Endodermal cell (in vitro differentiated cells): ENCODE results near the gene ST3GAL6. TPM values are rescaled to one million over a fixed set of nuclear protein-coding genes. Genes with fewer than 3 reads are reported as not detected.

Experiments
- DNase-seq: peaks from one replicate; pipeline ENCODE4 v3.0.0-alpha.2; 2017
- H3K27ac ChIP-seq: 2 replicates; pipeline ENCODE4 v1.5.1; 2013; ENCODE audit warnings: mild to moderate bottlenecking, low read depth, low read length, moderate library complexity
- H3K27me3 ChIP-seq: 2 replicates; pipeline ENCODE4 v1.6.1; 2013; ENCODE audit warnings: mild to moderate bottlenecking, low read length, moderate library complexity; ENCODE audit not compliant: insufficient read depth, control insufficient read depth, poor library complexity, severe bottlenecking
- H3K36me3 ChIP-seq: 2 replicates; pipeline ENCODE4 v1.7.0; 2013; ENCODE audit warnings: mild to moderate bottlenecking, low read length, moderate library complexity; ENCODE audit not compliant: control insufficient read depth, insufficient read depth
- H3K4me1 ChIP-seq: one replicate; pipeline ENCODE4 v1.7.0; 2013; ENCODE audit warnings: low read length; ENCODE audit not compliant: control insufficient read depth, insufficient read depth
- H3K4me3 ChIP-seq: 2 replicates; pipeline ENCODE4 v1.5.1; 2013; ENCODE audit warnings: mild to moderate bottlenecking, low read length, moderate library complexity
- H3K9ac ChIP-seq: 2 replicates; pipeline ENCODE4 v1.6.1; 2013; ENCODE audit warnings: mild to moderate bottlenecking, low read length, moderate library complexity; ENCODE audit not compliant: poor library complexity, severe bottlenecking; ENCODE audit errors: extremely low read depth
- H3K9me3 ChIP-seq: 2 replicates; pipeline ENCODE4 v1.6.1; 2013; ENCODE audit warnings: mild to moderate bottlenecking, low read length, moderate library complexity; ENCODE audit not compliant: control insufficient read depth
- H3K27ac Mint-ChIP-seq: 2 replicates; pipeline ENCODE4 v1.8.0; 2020; ENCODE audit warnings: mixed read lengths
- H3K27me3 Mint-ChIP-seq: 2 replicates; pipeline ENCODE4 v1.8.0; 2021; ENCODE audit warnings: mild to moderate bottlenecking, mixed read lengths; ENCODE audit not compliant: insufficient read depth
- H3K36me3 Mint-ChIP-seq: 2 replicates; pipeline ENCODE4 v1.8.0; 2020; ENCODE audit warnings: low read depth, mixed read lengths
- H3K4me1 Mint-ChIP-seq: 2 replicates; pipeline ENCODE4 v1.8.0; 2020; ENCODE audit warnings: mixed read lengths
- H3K4me3 Mint-ChIP-seq: 2 replicates; pipeline ENCODE4 v1.8.0; 2020; ENCODE audit warnings: mild to moderate bottlenecking, moderate library complexity, mixed read lengths
- H3K9me3 Mint-ChIP-seq: 2 replicates; pipeline ENCODE4 v1.8.0; 2020; ENCODE audit warnings: mild to moderate bottlenecking, mixed read lengths
- WGBS, 2 experiments: methylation state at CpG; one replicate each; pipeline versions ENCODE4 v1.1.5 to v1.1.7; 2013; ENCODE audit warnings: missing lambda C conversion rate in 2 of 2, mixed read lengths in 1 of 2; ENCODE audit not compliant: insufficient coverage in 1 of 2, insufficient read length in 1 of 2; 5-methylcytosine and 5-hydroxymethylcytosine counted together
- total RNA-seq, 2 donors: library from RNA; stranded (reverse); fragmentation: NEBNext Ultra II Directional in 1 of 2; extraction: Animal tissue kit (Norgen Biotek cat#: 25700) in 1 of 2; gene quantifications; 2 replicates in 1 of 2; 3 replicates in 1 of 2; pipeline ENCODE4 v1.2.1, GENCODE V29; 2021
- TF ChIP-seq, protein P1 (sequence below): fragments of 200-600 bp; sonication (generic); conservative IDR thresholded peaks from 2 replicates; pipeline ENCODE4 v1.5.0; 2021; ENCODE audit warnings: antibody characterized with exemption, mild to moderate bottlenecking

Gene ST3GAL6
- total RNA-seq, 2 donors from 2014 or later = 8.1 to 9.9 TPM

DNA sequence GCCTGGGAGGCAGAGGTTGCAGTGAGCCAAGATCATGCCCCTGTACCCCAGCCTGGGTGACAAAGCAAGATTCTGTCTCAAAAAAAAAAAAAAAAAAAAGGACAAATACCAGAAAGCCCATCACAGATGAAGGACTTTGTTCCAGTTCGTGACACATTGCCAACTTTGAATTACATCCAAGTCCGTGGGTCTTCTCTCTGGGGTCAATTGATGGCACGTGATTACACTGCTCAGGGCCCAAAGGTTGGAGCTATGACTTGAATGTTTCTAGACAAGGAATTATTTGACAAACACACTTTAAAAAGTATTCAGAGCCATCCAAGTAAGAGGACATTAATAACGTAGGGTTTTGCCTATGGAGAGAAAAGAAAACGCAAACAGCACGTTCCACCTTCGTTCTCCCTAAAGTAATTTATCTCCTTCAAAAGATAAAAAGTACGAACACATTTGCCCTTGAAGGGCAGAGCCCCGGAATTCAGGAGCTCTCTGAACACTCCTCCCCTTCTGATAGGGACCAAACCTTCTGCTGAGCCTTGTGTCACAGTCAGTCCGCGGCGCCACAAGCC is 31.3 kb upstream of the ST3GAL6 start:
- Mint-ChIP-seq H3K4me1 (peaks cover 11% of the 10 kb centered on the region), H3K27me3 (peaks cover 59% of the 10 kb centered on the region), H3K9me3 (no peaks in the 10 kb centered on the region), H3K27ac (peak overlapping the region; percentile 72), H3K36me3 (no peaks in the 10 kb centered on the region), H3K4me3 (peak overlapping the region; percentile 66)
- WGBS, 2 experiments = 11 to 36% methylated on average over 4 to 12 of the region's 12 CpGs
- Histone ChIP-seq H3K4me1 (no peaks in the 10 kb centered on the region), H3K27ac (no peak overlapping the region), H3K4me3 (peak overlapping the region; percentile 89), H3K36me3 (no peaks in the 10 kb centered on the region), H3K9me3 (no peaks in the 10 kb centered on the region), H3K27me3 (peaks cover 41% of the 10 kb centered on the region), H3K9ac (no peak overlapping the region)
- no peak for DNase-seq
- TF ChIP-seq, protein P1, sequence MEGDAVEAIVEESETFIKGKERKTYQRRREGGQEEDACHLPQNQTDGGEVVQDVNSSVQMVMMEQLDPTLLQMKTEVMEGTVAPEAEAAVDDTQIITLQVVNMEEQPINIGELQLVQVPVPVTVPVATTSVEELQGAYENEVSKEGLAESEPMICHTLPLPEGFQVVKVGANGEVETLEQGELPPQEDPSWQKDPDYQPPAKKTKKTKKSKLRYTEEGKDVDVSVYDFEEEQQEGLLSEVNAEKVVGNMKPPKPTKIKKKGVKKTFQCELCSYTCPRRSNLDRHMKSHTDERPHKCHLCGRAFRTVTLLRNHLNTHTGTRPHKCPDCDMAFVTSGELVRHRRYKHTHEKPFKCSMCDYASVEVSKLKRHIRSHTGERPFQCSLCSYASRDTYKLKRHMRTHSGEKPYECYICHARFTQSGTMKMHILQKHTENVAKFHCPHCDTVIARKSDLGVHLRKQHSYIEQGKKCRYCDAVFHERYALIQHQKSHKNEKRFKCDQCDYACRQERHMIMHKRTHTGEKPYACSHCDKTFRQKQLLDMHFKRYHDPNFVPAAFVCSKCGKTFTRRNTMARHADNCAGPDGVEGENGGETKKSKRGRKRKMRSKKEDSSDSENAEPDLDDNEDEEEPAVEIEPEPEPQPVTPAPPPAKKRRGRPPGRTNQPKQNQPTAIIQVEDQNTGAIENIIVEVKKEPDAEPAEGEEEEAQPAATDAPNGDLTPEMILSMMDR = no peak

DNA sequence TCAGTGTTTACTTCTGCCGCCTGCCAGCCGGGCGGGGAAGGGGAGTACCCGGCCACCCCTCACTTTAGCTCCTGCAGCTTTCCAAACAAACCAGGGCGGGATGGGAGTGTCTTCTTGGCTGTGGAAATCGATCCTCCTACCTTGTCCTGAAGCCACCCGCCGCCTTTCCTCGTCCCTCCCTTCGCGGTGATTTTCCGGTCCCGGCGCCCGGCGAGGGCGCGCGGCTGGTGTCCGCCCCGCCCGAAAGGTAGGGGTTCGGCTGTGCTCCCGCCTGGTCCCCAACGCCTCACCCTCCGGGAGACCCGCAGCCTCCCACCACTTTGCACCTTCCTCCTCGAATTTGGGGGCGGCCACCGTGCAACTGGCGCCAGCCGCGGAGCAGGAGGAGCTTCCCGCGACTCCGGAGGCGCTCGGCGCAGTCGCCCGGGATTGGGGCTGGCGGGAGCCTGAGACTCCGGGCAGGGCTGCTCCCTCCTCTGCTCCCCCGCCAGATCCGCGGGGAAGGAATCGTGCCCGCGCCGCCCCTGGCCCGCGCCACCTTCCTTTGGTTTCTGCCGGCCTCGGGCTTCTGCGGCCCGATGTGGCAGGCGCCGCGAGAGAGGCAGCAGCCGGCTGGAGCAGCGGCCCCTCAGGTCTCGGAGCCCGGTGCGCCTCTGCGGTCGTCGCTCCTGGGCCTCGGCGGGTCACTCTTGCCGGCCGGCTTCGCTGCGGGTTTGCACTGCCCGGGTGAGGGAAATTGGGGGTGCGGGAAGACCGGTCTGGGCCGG is 30.7 kb upstream of the ST3GAL6 start:
- H3K36me3 Mint-ChIP-seq = no peaks in the 10 kb centered on the region
- no peaks in the 10 kb centered on the region for H3K36me3 ChIP-seq
- H3K4me3 ChIP-seq = peak overlapping the region; percentile 89
- H3K9ac ChIP-seq = peak overlapping the region; percentile 58
- peak overlapping the region; percentile 66 for H3K4me3 Mint-ChIP-seq
- H3K27me3 Mint-ChIP-seq = peaks cover 62% of the 10 kb centered on the region
- DNase-seq = peak; percentile 92
- H3K27me3 ChIP-seq = peaks cover 41% of the 10 kb centered on the region
- H3K27ac ChIP-seq = no peak overlapping the region
- no peaks in the 10 kb centered on the region for H3K9me3 Mint-ChIP-seq
- H3K4me1 Mint-ChIP-seq = peaks cover 11% of the 10 kb centered on the region
- peak overlapping the region; percentile 72 for H3K27ac Mint-ChIP-seq
- TF ChIP-seq, protein P1 = no peak
- 0% methylated on average over 14 to 77 of the region's 77 CpGs for WGBS, 2 experiments
- H3K4me1 ChIP-seq = no peaks in the 10 kb centered on the region
- no peaks in the 10 kb centered on the region for H3K9me3 ChIP-seq

DNA sequence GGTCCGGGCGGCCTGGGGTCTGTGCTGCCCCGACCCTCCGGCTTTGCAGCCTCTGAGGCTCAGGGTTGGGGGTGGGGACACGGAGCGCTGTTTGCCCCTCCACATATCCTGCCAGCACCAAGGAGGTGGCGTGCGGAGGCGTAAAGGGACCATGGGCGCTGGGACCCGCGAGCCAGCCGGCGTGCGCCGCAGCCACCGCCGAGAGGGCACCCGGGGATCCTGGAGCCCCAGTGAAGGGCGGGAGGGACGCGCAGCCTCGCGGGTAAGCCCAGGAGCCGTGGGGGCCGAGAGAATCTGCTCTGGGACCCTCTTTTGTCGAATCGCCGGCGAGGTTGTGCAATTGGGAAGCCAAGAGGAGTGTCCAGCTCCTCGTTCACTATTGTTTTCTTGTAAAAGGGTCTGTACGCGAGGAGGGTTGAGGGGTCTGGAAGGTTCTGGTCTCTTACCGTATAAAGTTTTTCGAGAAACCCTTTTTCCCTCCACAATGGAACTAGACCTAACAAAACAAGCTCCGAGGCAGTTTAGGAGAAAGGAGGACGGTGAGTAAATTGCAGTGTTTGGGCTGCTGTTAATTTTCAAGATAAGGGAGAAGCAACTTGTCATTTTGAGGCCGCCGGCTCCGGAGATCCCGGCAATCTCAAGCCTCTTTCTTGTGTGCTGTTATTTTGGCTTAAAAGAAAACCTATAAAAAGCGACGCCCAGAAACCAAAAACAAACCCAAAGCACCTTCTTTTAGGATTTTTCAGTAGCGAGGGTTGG is 29.9 kb upstream of the ST3GAL6 start:
- Histone ChIP-seq H3K27ac (no peak overlapping the region), H3K27me3 (peaks cover 41% of the 10 kb centered on the region), H3K4me3 (peak overlapping the region; percentile 89), H3K4me1 (no peaks in the 10 kb centered on the region), H3K9me3 (no peaks in the 10 kb centered on the region), H3K36me3 (no peaks in the 10 kb centered on the region), H3K9ac (peak overlapping the region; percentile 58)
- TF ChIP-seq, protein P1 = no peak
- Mint-ChIP-seq H3K4me3 (peak overlapping the region; percentile 66), H3K9me3 (no peaks in the 10 kb centered on the region), H3K36me3 (no peaks in the 10 kb centered on the region), H3K27me3 (peaks cover 62% of the 10 kb centered on the region), H3K4me1 (peaks cover 11% of the 10 kb centered on the region), H3K27ac (no peak overlapping the region)
- no peak for DNase-seq
- WGBS, 2 experiments = 0 to 2% methylated on average over 16 to 44 of the region's 44 CpGs
